ENCODE results near the gene CPA3. TPM values are rescaled to one million over a fixed set of nuclear protein-coding genes. Genes with fewer than 3 reads are reported as not detected.

CPA3 gene
- total and polyA plus RNA-seq, 2 of the 13 experiments (the other 11 are each of a cell fraction or from before 2014, with no cell fraction given) = not detected

DNA sequence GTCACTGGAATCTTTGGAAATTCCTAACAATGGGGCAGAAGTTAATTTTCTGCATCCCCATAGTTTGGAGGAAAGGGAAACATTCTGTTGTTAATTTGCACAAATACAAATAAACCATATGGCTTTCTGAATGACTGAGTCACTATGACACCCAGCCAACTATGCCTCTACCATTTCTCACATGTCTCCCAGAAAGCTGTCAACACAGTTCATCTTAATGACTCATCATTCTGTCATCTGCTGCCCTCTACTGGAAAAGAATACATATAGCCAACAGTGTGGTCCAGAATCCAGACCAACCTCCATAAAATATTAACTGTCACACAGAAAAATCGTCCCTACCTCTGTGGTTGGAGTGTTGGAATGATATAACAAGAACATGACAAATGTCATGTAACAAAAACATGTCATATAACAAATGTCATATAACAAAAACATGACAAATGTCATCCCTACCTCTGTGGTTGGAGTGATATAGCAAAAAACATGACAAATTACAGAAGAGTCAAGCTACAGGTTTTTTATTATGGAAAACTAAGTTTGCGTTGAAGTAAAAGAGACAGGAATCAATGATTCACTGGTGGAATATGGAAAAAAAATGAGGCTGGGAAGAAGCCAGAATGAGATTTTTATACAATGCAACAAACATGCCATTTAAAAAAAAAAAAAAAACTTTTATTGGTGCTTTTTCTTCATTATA lies 78.6 kb downstream of the CPA3 start (continued):
- TF ChIP-seq, protein P1, sequence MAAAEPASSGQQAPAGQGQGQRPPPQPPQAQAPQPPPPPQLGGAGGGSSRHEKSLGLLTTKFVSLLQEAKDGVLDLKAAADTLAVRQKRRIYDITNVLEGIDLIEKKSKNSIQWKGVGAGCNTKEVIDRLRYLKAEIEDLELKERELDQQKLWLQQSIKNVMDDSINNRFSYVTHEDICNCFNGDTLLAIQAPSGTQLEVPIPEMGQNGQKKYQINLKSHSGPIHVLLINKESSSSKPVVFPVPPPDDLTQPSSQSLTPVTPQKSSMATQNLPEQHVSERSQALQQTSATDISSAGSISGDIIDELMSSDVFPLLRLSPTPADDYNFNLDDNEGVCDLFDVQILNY (CRISPR knock-in tag; conservative IDR thresholded peaks at IDR 0.05) = no peak
- TF ChIP-seq, protein P2, sequence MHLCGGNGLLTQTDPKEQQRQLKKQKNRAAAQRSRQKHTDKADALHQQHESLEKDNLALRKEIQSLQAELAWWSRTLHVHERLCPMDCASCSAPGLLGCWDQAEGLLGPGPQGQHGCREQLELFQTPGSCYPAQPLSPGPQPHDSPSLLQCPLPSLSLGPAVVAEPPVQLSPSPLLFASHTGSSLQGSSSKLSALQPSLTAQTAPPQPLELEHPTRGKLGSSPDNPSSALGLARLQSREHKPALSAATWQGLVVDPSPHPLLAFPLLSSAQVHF (CRISPR knock-in tag; IDR thresholded peaks at IDR 0.05) = no peak
- TF ChIP-seq ZNF83 (CRISPR knock-in tag; IDR thresholded peaks at IDR 0.05; ENCODE audit: borderline replicate concordance) (no peak), ZNF761 (CRISPR knock-in tag; conservative IDR thresholded peaks at IDR 0.05) (no peak), KDM5B (CRISPR knock-in tag; IDR thresholded peaks at IDR 0.05; ENCODE audit: borderline replicate concordance) (no peak), PHF20 (CRISPR knock-in tag; IDR thresholded peaks at IDR 0.05) (no peak), KMT2A (CRISPR knock-in tag; IDR thresholded peaks at IDR 0.05) (no peak), ZNF496 (CRISPR knock-in tag; IDR thresholded peaks at IDR 0.05; ENCODE audit: insufficient replicate concordance) (no peak), POLR2AphosphoS2 (IDR thresholded peaks at IDR 0.05; ENCODE audit: low read depth, low read length) (no peak), ZNF225 (CRISPR knock-in tag; IDR thresholded peaks at IDR 0.05) (no peak), AGO1 (IDR thresholded peaks at IDR 0.05; ENCODE audit: low read depth, low read length, poor library complexity, severe bottlenecking) (no peak), CREB1 (IDR thresholded peaks at IDR 0.05) (peak; percentile 84), CREB1 (CRISPR knock-in tag; IDR thresholded peaks at IDR 0.05) (no peak), ZFP37 (CRISPR knock-in tag; IDR thresholded peaks at IDR 0.05; ENCODE audit: borderline replicate concordance) (no peak), TAF15 (IDR thresholded peaks at IDR 0.05; ENCODE audit: low read depth, low read length, poor library complexity, severe bottlenecking) (no peak), ZNF777 (CRISPR knock-in tag; IDR thresholded peaks at IDR 0.05) (no peak), FLYWCH1 (CRISPR knock-in tag; IDR thresholded peaks at IDR 0.05) (no peak), SOX5 (CRISPR knock-in tag; IDR thresholded peaks at IDR 0.05; ENCODE audit: borderline replicate concordance) (no peak)
- TF ChIP-seq, protein P3, sequence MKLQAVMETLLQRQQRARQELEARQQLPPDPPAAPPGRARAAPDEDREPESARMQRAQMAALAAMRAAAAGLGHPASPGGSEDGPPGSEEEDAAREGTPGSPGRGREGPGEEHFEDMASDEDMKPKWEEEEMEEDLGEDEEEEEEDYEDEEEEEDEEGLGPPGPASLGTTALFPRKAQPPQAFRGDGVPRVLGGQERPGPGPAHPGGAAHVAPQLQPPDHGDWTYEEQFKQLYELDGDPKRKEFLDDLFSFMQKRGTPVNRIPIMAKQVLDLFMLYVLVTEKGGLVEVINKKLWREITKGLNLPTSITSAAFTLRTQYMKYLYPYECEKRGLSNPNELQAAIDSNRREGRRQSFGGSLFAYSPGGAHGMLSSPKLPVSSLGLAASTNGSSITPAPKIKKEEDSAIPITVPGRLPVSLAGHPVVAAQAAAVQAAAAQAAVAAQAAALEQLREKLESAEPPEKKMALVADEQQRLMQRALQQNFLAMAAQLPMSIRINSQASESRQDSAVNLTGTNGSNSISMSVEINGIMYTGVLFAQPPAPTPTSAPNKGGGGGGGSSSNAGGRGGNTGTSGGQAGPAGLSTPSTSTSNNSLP (IDR thresholded peaks at IDR 0.05; ENCODE audit: low read depth, low read length) = peak; percentile 59; the same call in 1 of the 2 replicates
- TF ChIP-seq, protein P4, sequence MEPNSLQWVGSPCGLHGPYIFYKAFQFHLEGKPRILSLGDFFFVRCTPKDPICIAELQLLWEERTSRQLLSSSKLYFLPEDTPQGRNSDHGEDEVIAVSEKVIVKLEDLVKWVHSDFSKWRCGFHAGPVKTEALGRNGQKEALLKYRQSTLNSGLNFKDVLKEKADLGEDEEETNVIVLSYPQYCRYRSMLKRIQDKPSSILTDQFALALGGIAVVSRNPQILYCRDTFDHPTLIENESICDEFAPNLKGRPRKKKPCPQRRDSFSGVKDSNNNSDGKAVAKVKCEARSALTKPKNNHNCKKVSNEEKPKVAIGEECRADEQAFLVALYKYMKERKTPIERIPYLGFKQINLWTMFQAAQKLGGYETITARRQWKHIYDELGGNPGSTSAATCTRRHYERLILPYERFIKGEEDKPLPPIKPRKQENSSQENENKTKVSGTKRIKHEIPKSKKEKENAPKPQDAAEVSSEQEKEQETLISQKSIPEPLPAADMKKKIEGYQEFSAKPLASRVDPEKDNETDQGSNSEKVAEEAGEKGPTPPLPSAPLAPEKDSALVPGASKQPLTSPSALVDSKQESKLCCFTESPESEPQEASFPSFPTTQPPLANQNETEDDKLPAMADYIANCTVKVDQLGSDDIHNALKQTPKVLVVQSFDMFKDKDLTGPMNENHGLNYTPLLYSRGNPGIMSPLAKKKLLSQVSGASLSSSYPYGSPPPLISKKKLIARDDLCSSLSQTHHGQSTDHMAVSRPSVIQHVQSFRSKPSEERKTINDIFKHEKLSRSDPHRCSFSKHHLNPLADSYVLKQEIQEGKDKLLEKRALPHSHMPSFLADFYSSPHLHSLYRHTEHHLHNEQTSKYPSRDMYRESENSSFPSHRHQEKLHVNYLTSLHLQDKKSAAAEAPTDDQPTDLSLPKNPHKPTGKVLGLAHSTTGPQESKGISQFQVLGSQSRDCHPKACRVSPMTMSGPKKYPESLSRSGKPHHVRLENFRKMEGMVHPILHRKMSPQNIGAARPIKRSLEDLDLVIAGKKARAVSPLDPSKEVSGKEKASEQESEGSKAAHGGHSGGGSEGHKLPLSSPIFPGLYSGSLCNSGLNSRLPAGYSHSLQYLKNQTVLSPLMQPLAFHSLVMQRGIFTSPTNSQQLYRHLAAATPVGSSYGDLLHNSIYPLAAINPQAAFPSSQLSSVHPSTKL (CRISPR knock-in tag; IDR thresholded peaks at IDR 0.05) = peak; percentile 36; the same call in 1 of the 2 replicates
- TF ChIP-seq, protein P5, sequence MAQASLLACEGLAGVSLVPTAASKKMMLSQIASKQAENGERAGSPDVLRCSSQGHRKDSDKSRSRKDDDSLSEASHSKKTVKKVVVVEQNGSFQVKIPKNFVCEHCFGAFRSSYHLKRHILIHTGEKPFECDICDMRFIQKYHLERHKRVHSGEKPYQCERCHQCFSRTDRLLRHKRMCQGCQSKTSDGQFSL (CRISPR knock-in tag; IDR thresholded peaks at IDR 0.05) = no peak
- TF ChIP-seq, protein P6, sequence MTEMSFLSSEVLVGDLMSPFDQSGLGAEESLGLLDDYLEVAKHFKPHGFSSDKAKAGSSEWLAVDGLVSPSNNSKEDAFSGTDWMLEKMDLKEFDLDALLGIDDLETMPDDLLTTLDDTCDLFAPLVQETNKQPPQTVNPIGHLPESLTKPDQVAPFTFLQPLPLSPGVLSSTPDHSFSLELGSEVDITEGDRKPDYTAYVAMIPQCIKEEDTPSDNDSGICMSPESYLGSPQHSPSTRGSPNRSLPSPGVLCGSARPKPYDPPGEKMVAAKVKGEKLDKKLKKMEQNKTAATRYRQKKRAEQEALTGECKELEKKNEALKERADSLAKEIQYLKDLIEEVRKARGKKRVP (CRISPR knock-in tag; IDR thresholded peaks at IDR 0.05) = no peak

Measured in HepG2 (cell line).